KMS-11 (cell line): ENCODE results near the gene KIRREL2.

ENCODE experiments used
- H2AFZ ChIP-seq: fragments of 200-600 bp; sonication (generic); 2 replicates; pipeline ENCODE4 v1.6.1; 2016; ENCODE audit warnings: antibody characterized with exemption, mixed run types, low read depth
- H3K27ac ChIP-seq: fragments of 200-600 bp; sonication (generic); 2 replicates; pipeline ENCODE4 v1.6.1; 2016; ENCODE audit warnings: mild to moderate bottlenecking, mixed run types
- H3K27me3 ChIP-seq: fragments of 200-600 bp; sonication (generic); 2 replicates; pipeline ENCODE4 v1.6.1; 2017; ENCODE audit warnings: mild to moderate bottlenecking, low read depth, mixed run types, moderate library complexity; ENCODE audit not compliant: insufficient read depth
- H3K36me3 ChIP-seq: fragments of 200-600 bp; sonication (generic); 2 replicates; pipeline ENCODE4 v1.6.1; 2017; ENCODE audit warnings: mild to moderate bottlenecking, mixed run types; ENCODE audit not compliant: insufficient read depth
- H3K4me1 ChIP-seq: fragments of 200-600 bp; sonication (generic); 2 replicates; pipeline ENCODE4 v1.6.1; 2016; ENCODE audit warnings: mild to moderate bottlenecking, low read depth, mixed run types; ENCODE audit not compliant: poor library complexity, severe bottlenecking
- H3K4me2 ChIP-seq: fragments of 200-600 bp; sonication (generic); 2 replicates; pipeline ENCODE4 v1.7.0; 2016; ENCODE audit warnings: mild to moderate bottlenecking, mixed run types
- H3K4me3 ChIP-seq: fragments of 200-600 bp; sonication (generic); IDR thresholded peaks from 2 replicates; pipeline ENCODE4 v1.6.1; 2017; ENCODE audit warnings: low read depth, low read length, mixed read lengths; ENCODE audit not compliant: insufficient read depth
- H3K79me2 ChIP-seq: fragments of 200-600 bp; sonication (generic); 2 replicates; pipeline ENCODE4 v1.6.1; 2016; ENCODE audit warnings: low read depth, mixed run types; ENCODE audit not compliant: insufficient read depth
- H3K9ac ChIP-seq: fragments of 200-600 bp; sonication (generic); 2 replicates; pipeline ENCODE4 v1.6.1; 2016; ENCODE audit warnings: mild to moderate bottlenecking, mixed run types
- H4K20me1 ChIP-seq: fragments of 200-600 bp; sonication (generic); 2 replicates; pipeline ENCODE4 v1.6.1; 2016; ENCODE audit warnings: mild to moderate bottlenecking, mixed run types; ENCODE audit not compliant: insufficient read depth
- TF ChIP-seq, protein P1 (sequence below): fragments of 200-600 bp; sonication (generic); conservative IDR thresholded peaks from 2 replicates; pipeline ENCODE4 v1.6.1; 2017; ENCODE audit warnings: low read depth, mild to moderate bottlenecking, antibody characterized with exemption, low read length, moderate library complexity, mixed read lengths

The KIRREL2 gene

DNA sequence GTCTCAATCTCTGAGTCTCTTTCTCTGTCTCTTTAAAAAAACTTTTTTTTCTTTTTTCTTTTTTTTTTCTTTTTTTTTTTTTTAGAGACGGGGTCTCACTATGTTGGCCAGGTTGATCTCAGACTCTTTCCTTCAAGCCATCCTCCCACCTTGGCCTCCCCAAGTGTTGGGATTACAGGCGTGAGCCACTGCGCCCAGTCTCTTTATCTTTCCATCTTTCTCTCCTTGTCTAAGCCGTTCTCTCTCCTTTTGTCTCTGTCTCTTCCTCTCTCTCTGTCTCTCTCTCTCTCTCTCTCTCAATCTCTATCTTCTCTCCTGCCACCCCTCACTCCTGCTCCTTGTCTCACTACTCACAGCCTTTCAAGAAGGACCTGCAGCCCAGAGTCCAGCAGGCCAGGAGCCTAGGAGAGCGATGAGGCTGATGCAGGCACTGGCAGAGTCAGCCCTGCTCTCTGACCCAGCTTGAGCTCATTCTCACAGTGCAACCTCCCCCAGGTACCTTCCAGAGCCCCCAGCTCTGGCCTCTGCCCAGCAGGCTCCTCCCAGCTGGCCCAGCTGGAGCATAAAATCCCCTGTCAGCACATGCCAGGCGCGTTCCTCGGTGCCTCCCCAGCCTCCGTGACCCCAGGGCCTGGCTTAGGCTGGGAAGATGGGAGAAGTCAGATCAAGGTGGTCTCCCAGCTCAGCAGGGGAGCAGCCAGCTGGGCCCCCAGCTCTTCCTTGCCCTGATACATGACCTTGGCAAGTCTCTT, 4.5 kb upstream of the KIRREL2 start, which contains the start of gene NPHS1:
NPHS1 (minus strand) TSS at position 476 of the 752 bp plus-strand sequence. CDS start 667 bp downstream, outside the sequence.
- Histone ChIP-seq H3K4me1 (no peaks in the 10 kb centered on the region), H3K79me2 (no peaks in the 10 kb centered on the region), H3K4me2 (no peak within 1 kb of the TSS), H3K9ac (no peak within 1 kb of the TSS), H3K27ac (no peak within 1 kb of the TSS), H4K20me1 (no peaks in the 10 kb centered on the region), H3K4me3 (no peak within 1 kb of the TSS), H3K27me3 (peaks cover 75% of the 10 kb centered on the region), H2AFZ (no peak within 1 kb of the TSS), H3K36me3 (no peaks in the 10 kb centered on the region)
- TF ChIP-seq, protein P1, sequence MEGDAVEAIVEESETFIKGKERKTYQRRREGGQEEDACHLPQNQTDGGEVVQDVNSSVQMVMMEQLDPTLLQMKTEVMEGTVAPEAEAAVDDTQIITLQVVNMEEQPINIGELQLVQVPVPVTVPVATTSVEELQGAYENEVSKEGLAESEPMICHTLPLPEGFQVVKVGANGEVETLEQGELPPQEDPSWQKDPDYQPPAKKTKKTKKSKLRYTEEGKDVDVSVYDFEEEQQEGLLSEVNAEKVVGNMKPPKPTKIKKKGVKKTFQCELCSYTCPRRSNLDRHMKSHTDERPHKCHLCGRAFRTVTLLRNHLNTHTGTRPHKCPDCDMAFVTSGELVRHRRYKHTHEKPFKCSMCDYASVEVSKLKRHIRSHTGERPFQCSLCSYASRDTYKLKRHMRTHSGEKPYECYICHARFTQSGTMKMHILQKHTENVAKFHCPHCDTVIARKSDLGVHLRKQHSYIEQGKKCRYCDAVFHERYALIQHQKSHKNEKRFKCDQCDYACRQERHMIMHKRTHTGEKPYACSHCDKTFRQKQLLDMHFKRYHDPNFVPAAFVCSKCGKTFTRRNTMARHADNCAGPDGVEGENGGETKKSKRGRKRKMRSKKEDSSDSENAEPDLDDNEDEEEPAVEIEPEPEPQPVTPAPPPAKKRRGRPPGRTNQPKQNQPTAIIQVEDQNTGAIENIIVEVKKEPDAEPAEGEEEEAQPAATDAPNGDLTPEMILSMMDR, result no peak

DNA sequence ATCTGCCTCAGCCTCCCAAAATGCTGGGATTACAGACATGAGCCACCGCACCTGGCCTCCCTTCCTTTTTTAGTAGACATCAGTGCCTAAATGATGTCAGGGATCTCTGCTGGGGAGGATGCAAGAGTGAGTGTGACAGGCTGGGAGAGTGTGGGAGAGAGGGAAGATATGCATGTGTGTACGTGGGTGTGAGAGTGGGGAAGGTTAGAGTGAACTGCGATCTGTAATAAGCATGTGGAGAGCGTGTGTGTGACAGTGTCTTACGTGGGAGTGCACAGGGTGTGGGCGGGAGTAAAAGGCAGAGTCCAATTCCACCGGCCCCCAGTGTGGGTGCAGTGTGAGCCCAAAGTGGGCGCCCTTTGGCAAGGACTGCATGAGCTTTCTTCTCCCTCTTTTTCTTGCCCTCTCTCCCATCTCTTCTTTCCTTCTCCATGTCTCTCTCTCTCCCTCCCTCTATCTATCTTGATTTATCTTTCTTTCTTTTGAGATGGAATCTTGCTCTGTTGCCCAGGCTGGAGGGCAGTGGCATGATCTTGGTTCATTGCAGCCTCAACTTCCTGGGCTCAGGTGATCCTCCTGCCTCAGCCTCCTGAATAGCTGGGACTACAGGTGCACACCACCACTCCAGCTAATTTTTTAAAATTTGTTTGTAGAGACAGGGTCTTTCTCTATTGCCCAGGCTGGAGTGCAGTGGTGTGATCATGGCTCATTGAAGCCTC, 3.5 kb upstream of the KIRREL2 start:
- Histone ChIP-seq H3K79me2 (no peaks in the 10 kb centered on the region), H4K20me1 (no peaks in the 10 kb centered on the region), H3K4me2 (no peak overlapping the region), H3K4me1 (no peaks in the 10 kb centered on the region), H3K27me3 (peaks cover 77% of the 10 kb centered on the region), H3K4me3 (no peak overlapping the region), H2AFZ (no peak overlapping the region), H3K9ac (no peak overlapping the region), H3K36me3 (no peaks in the 10 kb centered on the region), H3K27ac (no peak overlapping the region)
- TF ChIP-seq, protein P1, result no peak

DNA sequence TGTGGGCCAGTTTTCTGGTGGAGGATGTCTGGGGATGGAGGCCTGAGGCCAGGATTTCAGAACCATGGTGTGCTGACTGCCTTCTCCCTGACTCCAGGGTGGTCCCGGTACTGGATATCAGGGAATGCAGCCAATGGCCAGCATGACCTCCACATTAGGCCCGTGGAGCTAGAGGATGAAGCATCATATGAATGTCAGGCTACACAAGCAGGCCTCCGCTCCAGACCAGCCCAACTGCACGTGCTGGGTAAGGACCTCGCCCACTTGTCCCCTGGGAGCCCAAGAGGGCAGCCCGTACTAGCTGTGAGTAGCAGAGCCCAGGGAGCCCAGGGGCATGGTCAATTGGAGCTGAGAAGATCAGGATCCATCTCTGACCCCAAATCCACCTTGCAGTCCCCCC, 1.6 kb downstream of the KIRREL2 start:
- Histone ChIP-seq H3K79me2 (no peaks in the 10 kb centered on the region), H3K27me3 (peaks cover 88% of the 10 kb centered on the region), H3K36me3 (no peaks in the 10 kb centered on the region), H3K4me2 (no peak overlapping the region), H3K9ac (no peak overlapping the region), H4K20me1 (no peaks in the 10 kb centered on the region), H3K27ac (no peak overlapping the region), H2AFZ (no peak overlapping the region), H3K4me1 (no peaks in the 10 kb centered on the region), H3K4me3 (no peak overlapping the region)
- TF ChIP-seq, protein P1, result no peak

DNA sequence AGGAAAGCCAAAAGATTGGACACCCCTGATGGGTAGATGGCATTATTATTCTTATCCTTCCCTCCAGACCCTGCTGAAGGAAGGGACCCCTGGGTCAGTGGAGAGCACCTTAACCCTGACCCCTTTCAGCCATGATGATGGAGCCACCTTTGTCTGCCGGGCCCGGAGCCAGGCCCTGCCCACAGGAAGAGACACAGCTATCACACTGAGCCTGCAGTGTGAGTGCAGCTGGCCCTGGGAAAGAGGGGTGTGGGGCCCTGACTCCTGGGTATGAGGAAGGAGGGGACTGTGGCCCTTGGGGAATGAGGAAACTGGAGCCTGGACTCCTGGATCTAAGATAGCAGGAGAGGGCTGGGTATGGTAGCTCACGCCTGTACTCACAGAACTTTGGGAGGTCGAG, 2.7 kb downstream of the KIRREL2 start:
- H3K9ac ChIP-seq, result no peak overlapping the region
- no peak overlapping the region for H3K4me2 ChIP-seq
- H4K20me1 ChIP-seq, result no peaks in the 10 kb centered on the region
- no peak overlapping the region for H3K4me3 ChIP-seq
- TF ChIP-seq, protein P1, result no peak
- H3K79me2 ChIP-seq, result no peaks in the 10 kb centered on the region
- H2AFZ ChIP-seq, result no peak overlapping the region
- H3K27ac ChIP-seq, result no peak overlapping the region
- H3K4me1 ChIP-seq, result no peaks in the 10 kb centered on the region
- no peaks in the 10 kb centered on the region for H3K36me3 ChIP-seq
- peaks cover 88% of the 10 kb centered on the region for H3K27me3 ChIP-seq
